GM23338 (cell line): Measurements from ENCODE around the gene PQBP1. TPM values are rescaled to one million over a fixed set of nuclear protein-coding genes. Genes with fewer than 3 reads are reported as not detected.

Experiments
- ATAC-seq: fragments of 200-7000 bp; cut with Tn5 transposase; 3 replicates; pipeline ENCODE4 v1.9.1; 2020
- DNase-seq: peaks from one replicate; pipeline ENCODE4 v3.0.0-alpha.2; 2015; ENCODE audit warnings: low spot score
- H2AFZ ChIP-seq: fragments of 200-600 bp; sonication (generic); 2 replicates; pipeline ENCODE4 v1.8.0; 2016; ENCODE audit warnings: antibody characterized with exemption, mild to moderate bottlenecking, moderate library complexity
- H3F3A ChIP-seq: fragments of 200-600 bp; sonication (generic); replicated peaks from 2 replicates; pipeline ENCODE4 v1.8.0; 2017; ENCODE audit warnings: antibody characterized with exemption, mixed run types, low read depth
- H3K27ac ChIP-seq: fragments of 200-600 bp; sonication (generic); 2 replicates; pipeline ENCODE4 v1.6.1; 2016; ENCODE audit warnings: low read depth
- H3K27me3 ChIP-seq: fragments of 200-600 bp; sonication (generic); 2 replicates; pipeline ENCODE4 v1.8.0; 2016; ENCODE audit warnings: mild to moderate bottlenecking, mixed run types, moderate library complexity; ENCODE audit not compliant: insufficient read depth
- H3K36me3 ChIP-seq: fragments of 200-600 bp; sonication (generic); 2 replicates; pipeline ENCODE4 v1.8.0; 2016; ENCODE audit warnings: mild to moderate bottlenecking; ENCODE audit not compliant: insufficient read depth
- H3K4me1 ChIP-seq: fragments of 200-600 bp; sonication (generic); 2 replicates; pipeline ENCODE4 v1.8.0; 2016; ENCODE audit warnings: mild to moderate bottlenecking, moderate library complexity; ENCODE audit not compliant: insufficient read depth
- H3K4me2 ChIP-seq: fragments of 200-600 bp; sonication (generic); 2 replicates; pipeline ENCODE4 v1.7.1; 2017; ENCODE audit warnings: mixed run types
- H3K4me3 ChIP-seq: fragments of 200-600 bp; sonication (generic); 2 replicates; pipeline ENCODE4 v1.6.1; 2016; ENCODE audit warnings: mixed run types
- H3K79me2 ChIP-seq: fragments of 200-600 bp; sonication (generic); replicated peaks from 2 replicates; pipeline ENCODE4 v1.8.0; 2017; ENCODE audit warnings: mild to moderate bottlenecking; ENCODE audit not compliant: insufficient read depth
- H3K9me2 ChIP-seq: fragments of 200-600 bp; sonication (generic); 2 replicates; pipeline ENCODE4 v1.8.0; 2017; ENCODE audit not compliant: insufficient read depth
- H4K20me1 ChIP-seq: fragments of 200-600 bp; sonication (generic); replicated peaks from 2 replicates; pipeline ENCODE4 v1.8.0; 2017; ENCODE audit warnings: mild to moderate bottlenecking; ENCODE audit not compliant: insufficient read depth
- H3K27ac Mint-ChIP-seq: 2 replicates; pipeline ENCODE4 v1.8.0; 2020; ENCODE audit warnings: inconsistent platforms, mild to moderate bottlenecking, moderate library complexity, mixed read lengths
- H3K27me3 Mint-ChIP-seq: 3 replicates; pipeline ENCODE4 v1.8.0; 2022; ENCODE audit warnings: low read depth, mild to moderate bottlenecking, moderate library complexity, mixed read lengths, inconsistent platforms; ENCODE audit not compliant: insufficient read depth, poor library complexity
- H3K36me3 Mint-ChIP-seq: 3 replicates; pipeline ENCODE4 v1.8.0; 2021; ENCODE audit warnings: low read depth, mild to moderate bottlenecking, inconsistent platforms, moderate library complexity, mixed read lengths
- H3K4me1 Mint-ChIP-seq: 3 replicates; pipeline ENCODE4 v1.8.0; 2020; ENCODE audit warnings: mild to moderate bottlenecking, inconsistent platforms, mixed read lengths
- H3K4me3 Mint-ChIP-seq: 3 replicates; pipeline ENCODE4 v1.8.0; 2021; ENCODE audit warnings: moderate library complexity, mild to moderate bottlenecking, inconsistent platforms, mixed read lengths
- H3K9me3 Mint-ChIP-seq: 3 replicates; pipeline ENCODE4 v1.8.0; 2020; ENCODE audit warnings: moderate library complexity, mild to moderate bottlenecking, inconsistent platforms, mixed read lengths
- EZH2 ChIP-seq: fragments of 200-600 bp; sonication (generic); IDR thresholded peaks from one replicate; pipeline ENCODE4 v1.8.0; 2017; ENCODE audit warnings: antibody characterized with exemption, mild to moderate bottlenecking, low read depth; ENCODE audit not compliant: unreplicated experiment
- JUNB ChIP-seq: IDR thresholded peaks from one replicate; pipeline ENCODE4 v1.6.1; 2016; ENCODE audit warnings: antibody characterized with exemption; ENCODE audit not compliant: unreplicated experiment
- NANOG ChIP-seq: IDR thresholded peaks from 2 replicates; pipeline ENCODE4 v1.6.1; 2016; ENCODE audit warnings: antibody characterized with exemption, borderline replicate concordance
- POLR2AphosphoS5 ChIP-seq: IDR thresholded peaks from 2 replicates; pipeline ENCODE4 v1.6.1; 2016; ENCODE audit warnings: antibody characterized with exemption, low read depth
- ZNF331 ChIP-seq: fragments of 250-450 bp; sonication (Bioruptor Pico); IDR thresholded peaks from 2 replicates; pipeline ENCODE4 v1.5.0; 2020; ENCODE audit warnings: low read depth, mild to moderate bottlenecking, moderate library complexity
- polyA plus RNA-seq: library from polyadenylated mRNA; unstranded; fragments of >200 nt; fragmentation: Nextera tagmentation; extraction: Ambion mirVana; gene quantifications from 2 replicates; pipeline ENCODE4 v1.2.1, GENCODE V29; 2016
- total RNA-seq: library from RNA; depleted of rRNA; stranded (reverse); fragments of >200 nt; shearing (Covaris generic); gene quantifications from 2 replicates; pipeline ENCODE4 v1.2.3, GENCODE V29; 2014
- TF ChIP-seq, protein P1 (sequence below): IDR thresholded peaks from one replicate; pipeline ENCODE4 v1.6.1; 2018; ENCODE audit warnings: antibody characterized with exemption; ENCODE audit not compliant: unreplicated experiment
- TF ChIP-seq, protein P2 (sequence below): IDR thresholded peaks from 2 replicates; pipeline ENCODE4 v1.6.1; 2016; ENCODE audit warnings: antibody characterized with exemption
- TF ChIP-seq, protein P3 (sequence below), 2 experiments: fragments of 200-600 bp in 1 of 2; sonication (generic) in 1 of 2; conservative IDR thresholded peaks; 2 replicates each; pipeline versions ENCODE4 v1.5.1 to v1.6.1; 2016 to 2017; ENCODE audit warnings: antibody characterized with exemption in 2 of 2, low read depth in 2 of 2, mild to moderate bottlenecking in 2 of 2, moderate library complexity in 1 of 2
- TF ChIP-seq, protein P4 (sequence below): fragments of 250-450 bp; sonication (Bioruptor Pico); IDR thresholded peaks from 2 replicates; pipeline ENCODE4 v1.5.0; 2020; ENCODE audit warnings: mild to moderate bottlenecking, moderate library complexity

Gene PQBP1
- total and polyA plus RNA-seq, 2 experiments from 2014 or later: 63.4 to 130 TPM

DNA sequence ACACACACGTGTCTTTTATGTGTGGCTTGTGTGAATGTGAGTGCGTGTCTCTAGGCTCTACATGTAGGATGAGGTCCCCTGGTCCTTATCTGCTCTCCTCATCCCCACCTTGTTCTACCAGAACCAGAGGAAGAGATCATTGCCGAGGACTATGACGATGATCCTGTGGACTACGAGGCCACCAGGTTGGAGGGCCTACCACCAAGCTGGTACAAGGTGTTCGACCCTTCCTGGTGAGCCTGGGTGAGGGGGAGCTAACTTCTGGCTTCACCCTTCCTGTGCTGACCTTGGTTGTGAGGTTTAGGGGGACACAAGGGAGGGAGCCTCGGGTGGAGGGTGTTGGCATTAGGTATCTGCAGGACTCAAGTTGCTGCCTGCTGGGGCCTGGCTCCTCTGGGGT lies 3.3 kb downstream of the PQBP1 start:
- H3K9me2 ChIP-seq: no peaks in the 10 kb centered on the region
- ATAC-seq (no peak), DNase-seq (no peak)
- H3K27me3 Mint-ChIP-seq: peaks cover 4% of the 10 kb centered on the region
- peaks cover 7% of the 10 kb centered on the region for H3K4me1 Mint-ChIP-seq
- H3K4me3 ChIP-seq: no peak overlapping the region
- H3F3A ChIP-seq: no peaks in the 10 kb centered on the region
- no peaks in the 10 kb centered on the region for H3K27me3 ChIP-seq
- no peak overlapping the region for H3K4me2 ChIP-seq
- TF ChIP-seq NANOG (no peak), JUNB (no peak), POLR2AphosphoS5 (no peak), ZNF331 (CRISPR knock-in tag) (no peak), EZH2 (no peak)
- TF ChIP-seq, protein P1, sequence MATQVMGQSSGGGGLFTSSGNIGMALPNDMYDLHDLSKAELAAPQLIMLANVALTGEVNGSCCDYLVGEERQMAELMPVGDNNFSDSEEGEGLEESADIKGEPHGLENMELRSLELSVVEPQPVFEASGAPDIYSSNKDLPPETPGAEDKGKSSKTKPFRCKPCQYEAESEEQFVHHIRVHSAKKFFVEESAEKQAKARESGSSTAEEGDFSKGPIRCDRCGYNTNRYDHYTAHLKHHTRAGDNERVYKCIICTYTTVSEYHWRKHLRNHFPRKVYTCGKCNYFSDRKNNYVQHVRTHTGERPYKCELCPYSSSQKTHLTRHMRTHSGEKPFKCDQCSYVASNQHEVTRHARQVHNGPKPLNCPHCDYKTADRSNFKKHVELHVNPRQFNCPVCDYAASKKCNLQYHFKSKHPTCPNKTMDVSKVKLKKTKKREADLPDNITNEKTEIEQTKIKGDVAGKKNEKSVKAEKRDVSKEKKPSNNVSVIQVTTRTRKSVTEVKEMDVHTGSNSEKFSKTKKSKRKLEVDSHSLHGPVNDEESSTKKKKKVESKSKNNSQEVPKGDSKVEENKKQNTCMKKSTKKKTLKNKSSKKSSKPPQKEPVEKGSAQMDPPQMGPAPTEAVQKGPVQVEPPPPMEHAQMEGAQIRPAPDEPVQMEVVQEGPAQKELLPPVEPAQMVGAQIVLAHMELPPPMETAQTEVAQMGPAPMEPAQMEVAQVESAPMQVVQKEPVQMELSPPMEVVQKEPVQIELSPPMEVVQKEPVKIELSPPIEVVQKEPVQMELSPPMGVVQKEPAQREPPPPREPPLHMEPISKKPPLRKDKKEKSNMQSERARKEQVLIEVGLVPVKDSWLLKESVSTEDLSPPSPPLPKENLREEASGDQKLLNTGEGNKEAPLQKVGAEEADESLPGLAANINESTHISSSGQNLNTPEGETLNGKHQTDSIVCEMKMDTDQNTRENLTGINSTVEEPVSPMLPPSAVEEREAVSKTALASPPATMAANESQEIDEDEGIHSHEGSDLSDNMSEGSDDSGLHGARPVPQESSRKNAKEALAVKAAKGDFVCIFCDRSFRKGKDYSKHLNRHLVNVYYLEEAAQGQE: no peak
- TF ChIP-seq, protein P2, sequence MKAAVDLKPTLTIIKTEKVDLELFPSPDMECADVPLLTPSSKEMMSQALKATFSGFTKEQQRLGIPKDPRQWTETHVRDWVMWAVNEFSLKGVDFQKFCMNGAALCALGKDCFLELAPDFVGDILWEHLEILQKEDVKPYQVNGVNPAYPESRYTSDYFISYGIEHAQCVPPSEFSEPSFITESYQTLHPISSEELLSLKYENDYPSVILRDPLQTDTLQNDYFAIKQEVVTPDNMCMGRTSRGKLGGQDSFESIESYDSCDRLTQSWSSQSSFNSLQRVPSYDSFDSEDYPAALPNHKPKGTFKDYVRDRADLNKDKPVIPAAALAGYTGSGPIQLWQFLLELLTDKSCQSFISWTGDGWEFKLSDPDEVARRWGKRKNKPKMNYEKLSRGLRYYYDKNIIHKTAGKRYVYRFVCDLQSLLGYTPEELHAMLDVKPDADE: no peak
- TF ChIP-seq, protein P3, sequence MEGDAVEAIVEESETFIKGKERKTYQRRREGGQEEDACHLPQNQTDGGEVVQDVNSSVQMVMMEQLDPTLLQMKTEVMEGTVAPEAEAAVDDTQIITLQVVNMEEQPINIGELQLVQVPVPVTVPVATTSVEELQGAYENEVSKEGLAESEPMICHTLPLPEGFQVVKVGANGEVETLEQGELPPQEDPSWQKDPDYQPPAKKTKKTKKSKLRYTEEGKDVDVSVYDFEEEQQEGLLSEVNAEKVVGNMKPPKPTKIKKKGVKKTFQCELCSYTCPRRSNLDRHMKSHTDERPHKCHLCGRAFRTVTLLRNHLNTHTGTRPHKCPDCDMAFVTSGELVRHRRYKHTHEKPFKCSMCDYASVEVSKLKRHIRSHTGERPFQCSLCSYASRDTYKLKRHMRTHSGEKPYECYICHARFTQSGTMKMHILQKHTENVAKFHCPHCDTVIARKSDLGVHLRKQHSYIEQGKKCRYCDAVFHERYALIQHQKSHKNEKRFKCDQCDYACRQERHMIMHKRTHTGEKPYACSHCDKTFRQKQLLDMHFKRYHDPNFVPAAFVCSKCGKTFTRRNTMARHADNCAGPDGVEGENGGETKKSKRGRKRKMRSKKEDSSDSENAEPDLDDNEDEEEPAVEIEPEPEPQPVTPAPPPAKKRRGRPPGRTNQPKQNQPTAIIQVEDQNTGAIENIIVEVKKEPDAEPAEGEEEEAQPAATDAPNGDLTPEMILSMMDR (conservative IDR thresholded peaks at IDR 0.05; ENCODE audit: low read depth in 2 of 2): no peak
- TF ChIP-seq, protein P4, sequence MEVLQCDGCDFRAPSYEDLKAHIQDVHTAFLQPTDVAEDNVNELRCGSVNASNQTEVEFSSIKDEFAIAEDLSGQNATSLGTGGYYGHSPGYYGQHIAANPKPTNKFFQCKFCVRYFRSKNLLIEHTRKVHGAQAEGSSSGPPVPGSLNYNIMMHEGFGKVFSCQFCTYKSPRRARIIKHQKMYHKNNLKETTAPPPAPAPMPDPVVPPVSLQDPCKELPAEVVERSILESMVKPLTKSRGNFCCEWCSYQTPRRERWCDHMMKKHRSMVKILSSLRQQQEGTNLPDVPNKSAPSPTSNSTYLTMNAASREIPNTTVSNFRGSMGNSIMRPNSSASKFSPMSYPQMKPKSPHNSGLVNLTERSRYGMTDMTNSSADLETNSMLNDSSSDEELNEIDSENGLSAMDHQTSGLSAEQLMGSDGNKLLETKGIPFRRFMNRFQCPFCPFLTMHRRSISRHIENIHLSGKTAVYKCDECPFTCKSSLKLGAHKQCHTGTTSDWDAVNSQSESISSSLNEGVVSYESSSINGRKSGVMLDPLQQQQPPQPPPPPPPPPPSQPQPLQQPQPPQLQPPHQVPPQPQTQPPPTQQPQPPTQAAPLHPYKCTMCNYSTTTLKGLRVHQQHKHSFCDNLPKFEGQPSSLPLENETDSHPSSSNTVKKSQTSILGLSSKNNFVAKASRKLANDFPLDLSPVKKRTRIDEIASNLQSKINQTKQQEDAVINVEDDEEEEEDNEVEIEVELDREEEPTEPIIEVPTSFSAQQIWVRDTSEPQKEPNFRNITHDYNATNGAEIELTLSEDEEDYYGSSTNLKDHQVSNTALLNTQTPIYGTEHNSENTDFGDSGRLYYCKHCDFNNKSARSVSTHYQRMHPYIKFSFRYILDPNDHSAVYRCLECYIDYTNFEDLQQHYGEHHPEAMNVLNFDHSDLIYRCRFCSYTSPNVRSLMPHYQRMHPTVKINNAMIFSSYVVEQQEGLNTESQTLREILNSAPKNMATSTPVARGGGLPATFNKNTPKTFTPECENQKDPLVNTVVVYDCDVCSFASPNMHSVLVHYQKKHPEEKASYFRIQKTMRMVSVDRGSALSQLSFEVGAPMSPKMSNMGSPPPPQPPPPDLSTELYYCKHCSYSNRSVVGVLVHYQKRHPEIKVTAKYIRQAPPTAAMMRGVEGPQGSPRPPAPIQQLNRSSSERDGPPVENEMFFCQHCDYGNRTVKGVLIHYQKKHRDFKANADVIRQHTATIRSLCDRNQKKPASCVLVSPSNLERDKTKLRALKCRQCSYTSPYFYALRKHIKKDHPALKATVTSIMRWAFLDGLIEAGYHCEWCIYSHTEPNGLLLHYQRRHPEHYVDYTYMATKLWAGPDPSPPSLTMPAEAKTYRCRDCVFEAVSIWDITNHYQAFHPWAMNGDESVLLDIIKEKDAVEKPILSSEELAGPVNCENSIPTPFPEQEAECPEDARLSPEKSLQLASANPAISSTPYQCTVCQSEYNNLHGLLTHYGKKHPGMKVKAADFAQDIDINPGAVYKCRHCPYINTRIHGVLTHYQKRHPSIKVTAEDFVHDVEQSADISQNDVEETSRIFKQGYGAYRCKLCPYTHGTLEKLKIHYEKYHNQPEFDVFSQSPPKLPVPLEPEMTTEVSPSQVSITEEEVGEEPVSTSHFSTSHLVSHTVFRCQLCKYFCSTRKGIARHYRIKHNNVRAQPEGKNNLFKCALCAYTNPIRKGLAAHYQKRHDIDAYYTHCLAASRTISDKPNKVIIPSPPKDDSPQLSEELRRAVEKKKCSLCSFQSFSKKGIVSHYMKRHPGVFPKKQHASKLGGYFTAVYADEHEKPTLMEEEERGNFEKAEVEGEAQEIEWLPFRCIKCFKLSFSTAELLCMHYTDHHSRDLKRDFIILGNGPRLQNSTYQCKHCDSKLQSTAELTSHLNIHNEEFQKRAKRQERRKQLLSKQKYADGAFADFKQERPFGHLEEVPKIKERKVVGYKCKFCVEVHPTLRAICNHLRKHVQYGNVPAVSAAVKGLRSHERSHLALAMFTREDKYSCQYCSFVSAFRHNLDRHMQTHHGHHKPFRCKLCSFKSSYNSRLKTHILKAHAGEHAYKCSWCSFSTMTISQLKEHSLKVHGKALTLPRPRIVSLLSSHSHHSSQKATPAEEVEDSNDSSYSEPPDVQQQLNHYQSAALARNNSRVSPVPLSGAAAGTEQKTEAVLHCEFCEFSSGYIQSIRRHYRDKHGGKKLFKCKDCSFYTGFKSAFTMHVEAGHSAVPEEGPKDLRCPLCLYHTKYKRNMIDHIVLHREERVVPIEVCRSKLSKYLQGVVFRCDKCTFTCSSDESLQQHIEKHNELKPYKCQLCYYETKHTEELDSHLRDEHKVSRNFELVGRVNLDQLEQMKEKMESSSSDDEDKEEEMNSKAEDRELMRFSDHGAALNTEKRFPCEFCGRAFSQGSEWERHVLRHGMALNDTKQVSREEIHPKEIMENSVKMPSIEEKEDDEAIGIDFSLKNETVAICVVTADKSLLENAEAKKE: no peak
- H3K4me3 Mint-ChIP-seq: no peak overlapping the region
- no peaks in the 10 kb centered on the region for H4K20me1 ChIP-seq
- H3K36me3 Mint-ChIP-seq: peaks cover 39% of the 10 kb centered on the region
- no peaks in the 10 kb centered on the region for H3K36me3 ChIP-seq
- H3K9me3 Mint-ChIP-seq: no peaks in the 10 kb centered on the region
- no peak overlapping the region for H3K27ac ChIP-seq
- H3K4me1 ChIP-seq: no peaks in the 10 kb centered on the region; the same call in 1 of the 2 replicates
- peaks cover 25% of the 10 kb centered on the region for H3K79me2 ChIP-seq
- no peak overlapping the region for H2AFZ ChIP-seq
- no peak overlapping the region for H3K27ac Mint-ChIP-seq
